ENCODE data around the gene SHOC1.
"Not testable (repeated sequence)": the region's sequence is repeated elsewhere in the genome, so short reads cannot be mapped to it uniquely, and the experiment has no call there.

Gene SHOC1

GRCh38 chr9:111795557-111795839 is 761 bp upstream of the SHOC1 start:
- no peak for DNase-seq (ENCODE audit: low spot score)
- no peak overlapping the region for H3K4me3 ChIP-seq
- TF ChIP-seq CTCF (IDR thresholded peaks at IDR 0.05): no peak
- no peak overlapping the region for H3K27ac ChIP-seq

- not testable (repeated sequence) for H3K4me3 ChIP-seq; DNase-seq (ENCODE audit: low spot score); H3K27ac ChIP-seq
Measured at GRCh38 chr9:111791821-111792220, 2.9 kb downstream of the SHOC1 start.

- no peak overlapping the region for H3K27ac ChIP-seq
- TF ChIP-seq CTCF (IDR thresholded peaks at IDR 0.05): no peak
- DNase-seq (ENCODE audit: low spot score): no peak
- H3K4me3 ChIP-seq: no peak overlapping the region
Measured at GRCh38 chr9:111789881-111790280, 4.9 kb downstream of the SHOC1 start.

- no peak overlapping the region for H3K4me3 ChIP-seq
- TF ChIP-seq CTCF (IDR thresholded peaks at IDR 0.05): no peak
- no peak overlapping the region for H3K27ac ChIP-seq
- no peak for DNase-seq (ENCODE audit: low spot score)
Measured at GRCh38 chr9:111783857-111784256, 10.9 kb downstream of the SHOC1 start.

- H3K4me3 ChIP-seq: no peak overlapping the region
- H3K27ac ChIP-seq: no peak overlapping the region
- DNase-seq (ENCODE audit: low spot score): no peak
- TF ChIP-seq CTCF (IDR thresholded peaks at IDR 0.05): no peak
Measured at GRCh38 chr9:111783424-111783823, 11.3 kb downstream of the SHOC1 start.

- no peak for DNase-seq (ENCODE audit: low spot score)
- Histone ChIP-seq H3K27ac (no peak overlapping the region), H3K4me3 (no peak overlapping the region)
Measured at GRCh38 chr9:111766066-111766465, 28.7 kb downstream of the SHOC1 start.

GRCh38 chr9:111762556-111762955 is 32.2 kb downstream of the SHOC1 start:
- TF ChIP-seq CTCF (IDR thresholded peaks at IDR 0.05): no peak
- Histone ChIP-seq H3K27ac (no peak overlapping the region), H3K4me3 (no peak overlapping the region)
- no peak for DNase-seq (ENCODE audit: low spot score)

More at GRCh38 chr9:111766066-111766465, 28.7 kb downstream of the SHOC1 start:
- TF ChIP-seq CTCF (IDR thresholded peaks at IDR 0.05): no peak

Measured in coronary artery (tissue), 2 donors.